Measurements from ENCODE around the gene C16orf87. TPM values are rescaled to one million over a fixed set of nuclear protein-coding genes. Genes with fewer than 3 reads are reported as not detected.
A peak's percentile ranks its signal among the peaks of the same experiment; 100 is the strongest.

C16orf87 gene
- total and polyA plus RNA-seq, 11 donors: 5.1 to 15.8 (median 13.6) TPM

- no peak overlapping the region for H3K4me3 ChIP-seq
- H3K27me3 ChIP-seq: no peaks in the 10 kb centered on the region
- 96 to 100% (median 97%) methylated on average over 4 of the region's 4 CpGs for WGBS, 4 donors
- DNase-seq: no peak
- H3K36me3 ChIP-seq: peaks cover 0 to 6% (median 2%) of the 10 kb centered on the region in 9 donors
- intact Hi-C loops (cut with DNase I): loop anchor here in 1 of 10 donors (5.0 kb wide), 1 partner anchor 35 kb away; no protein-coding TSS in a partner anchor
- TF ChIP-seq POLR2A (IDR thresholded peaks at IDR 0.05) (no peak), CTCF (IDR thresholded peaks at IDR 0.05) (no peak)
- peaks cover 0 to 48% (median 10%) of the 10 kb centered on the region in 12 donors for H3K9me3 ChIP-seq
- no peaks in the 10 kb centered on the region for H3K4me1 ChIP-seq
- H3K27ac ChIP-seq: no peak overlapping the region
- no peak for ATAC-seq
These were observed 33.5 kb downstream of the C16orf87 start for GRCh38 chr16:46797501-46797900.

GRCh38 chr16:46796764-46797269 is 34.2 kb downstream of the C16orf87 start:
- no peak for ATAC-seq
- 95 to 100% (median 98%) methylated on average over 1 of the region's 1 CpG for WGBS, 4 donors
- DNase-seq: no peak
- intact Hi-C loops (cut with DNase I): loop anchor here in 1 of 10 donors (5.0 kb wide), 1 partner anchor 35 kb away; no protein-coding TSS in a partner anchor
- no peak for TF ChIP-seq CTCF (IDR thresholded peaks at IDR 0.05)
- no peak for TF ChIP-seq POLR2A (IDR thresholded peaks at IDR 0.05)
- no peak overlapping the region for H3K27ac ChIP-seq
- no peaks in the 10 kb centered on the region for H3K27me3 ChIP-seq
- H3K36me3 ChIP-seq: peaks cover 0 to 6% (median 0%) of the 10 kb centered on the region in 9 donors
- no peaks in the 10 kb centered on the region for H3K4me1 ChIP-seq
- H3K4me3 ChIP-seq: no peak overlapping the region
- H3K9me3 ChIP-seq: peaks cover 0 to 48% (median 10%) of the 10 kb centered on the region in 12 donors

- Histone ChIP-seq H3K27me3 (no peaks in the 10 kb centered on the region), H3K4me1 (peaks cover 0 to 7% (median 0%) of the 10 kb centered on the region in 12 donors), H3K27ac (no peak overlapping the region), H3K9me3 (peaks cover 0 to 48% (median 10%) of the 10 kb centered on the region in 12 donors), H3K4me3 (no peak overlapping the region), H3K36me3 (peaks cover 0 to 6% (median 0%) of the 10 kb centered on the region in 9 donors)
- ATAC-seq (no peak), DNase-seq (no peak)
- TF ChIP-seq CTCF (IDR thresholded peaks at IDR 0.05) (no peak), POLR2A (IDR thresholded peaks at IDR 0.05) (no peak)
- intact Hi-C loops (cut with DNase I): loop anchor here in 1 of 10 donors (5.0 kb wide), 1 partner anchor 107 kb away; the partner anchor contains the start of genes ORC6 and VPS35
- 95 to 100% (median 99%) methylated on average over 1 of the region's 1 CpG for WGBS, 4 donors
These were observed 37.1 kb downstream of the C16orf87 start for GRCh38 chr16:46793841-46794240.

- no peak for DNase-seq
- Histone ChIP-seq H3K27ac (peak overlapping the region in 7 of 12 donors; percentile 27 to 62 (median 50)), H3K4me3 (peak overlapping the region in 9 of 12 donors; percentile 56 to 79 (median 70)), H3K9me3 (peaks cover 0 to 40% (median 8%) of the 10 kb centered on the region in 12 donors), H3K4me1 (peaks cover 0 to 19% (median 1%) of the 10 kb centered on the region in 12 donors), H3K36me3 (peaks cover 0 to under 1% (median 0%) of the 10 kb centered on the region in 9 donors), H3K27me3 (no peaks in the 10 kb centered on the region)
- intact Hi-C loops (cut with DNase I): loop anchor here in 1 of 10 donors (5.0 kb wide), 1 partner anchor 103 kb away; the partner anchor contains the start of genes ORC6 and VPS35
- TF ChIP-seq POLR2A (IDR thresholded peaks at IDR 0.05) (no peak), CTCF (IDR thresholded peaks at IDR 0.05) (no peak)
- WGBS, 4 donors: 84 to 88% (median 87%) methylated on average over 8 of the region's 8 CpGs
- ATAC-seq: no peak
These were observed 40.2 kb downstream of the C16orf87 start for GRCh38 chr16:46790599-46791270.

All from heart left ventricle (tissue), 16 donors.